GM13976 (cell line): ENCODE data around the gene ADAMTS7.
"Not testable (repeated sequence)": the region's sequence is repeated elsewhere in the genome, so short reads cannot be mapped to it uniquely, and the experiment has no call there.

ENCODE experiments used
- DNase-seq: peaks from one replicate; pipeline ENCODE4 v3.0.0; 2012; ENCODE audit warnings: low spot score
- CTCF ChIP-seq: IDR thresholded peaks from 2 replicates; pipeline ENCODE4 v1.5.1; 2012; ENCODE audit warnings: borderline replicate concordance, mild to moderate bottlenecking; ENCODE audit not compliant: insufficient read depth; ENCODE audit errors: extremely low read depth, missing control alignments, control extremely low read depth
- in situ Hi-C: fragments of 300-500 bp; cut with MboI; formaldehyde crosslinking; loops from one replicate; pipeline ENCODE4 v1.12.0; 2022; ENCODE audit warnings: low sequenced_read_pairs, mixed read lengths, inconsistent platforms; ENCODE audit not compliant: unreplicated experiment

Gene ADAMTS7

GRCh38 chr15:78732634-78733033, 78.6 kb downstream of the ADAMTS7 start:
- in situ Hi-C loops: no loop called here
- no peak for DNase-seq
- TF ChIP-seq CTCF: no peak

DNA sequence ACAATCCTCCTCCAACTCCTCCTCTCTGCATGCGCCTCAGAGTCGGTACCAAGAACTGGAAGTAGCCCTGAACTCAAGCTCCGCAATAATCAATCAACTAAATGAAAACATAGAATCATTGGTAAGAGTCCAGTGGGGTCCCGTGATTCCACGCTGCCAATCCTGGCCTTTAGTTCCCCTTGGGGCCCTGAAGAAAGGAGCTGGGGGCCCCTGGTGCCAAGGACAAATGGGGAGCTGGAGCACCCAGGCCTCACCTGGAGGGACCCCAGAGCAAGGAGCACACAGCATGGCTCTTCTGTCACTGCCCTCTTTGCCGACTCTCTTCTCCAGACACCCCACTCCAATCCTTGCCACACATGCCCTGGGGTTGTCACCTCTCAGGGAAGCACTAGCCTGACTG, 80.3 kb downstream of the ADAMTS7 start:
- TF ChIP-seq CTCF: no peak
- in situ Hi-C loops: no loop called here
- DNase-seq: no peak

DNA sequence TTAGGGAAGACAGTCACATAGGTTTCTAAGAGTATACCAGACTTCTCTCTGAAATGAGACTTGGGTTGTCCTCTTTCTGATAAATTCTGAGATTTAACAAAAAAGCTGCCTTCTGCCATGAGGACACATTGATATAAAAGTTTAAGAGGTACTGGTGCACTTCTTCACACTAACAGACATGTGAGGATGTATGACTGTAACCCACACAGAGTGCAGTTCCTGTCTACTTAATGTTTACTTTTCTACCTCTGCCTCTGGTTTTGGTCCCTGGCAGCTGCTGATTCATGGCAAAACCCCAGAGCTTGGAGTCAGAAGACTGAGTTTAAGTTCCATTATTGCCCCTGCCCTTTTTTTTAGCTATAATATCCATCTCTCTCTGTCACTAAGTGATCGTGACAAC, 82.8 kb downstream of the ADAMTS7 start:
- in situ Hi-C loops, DNase-seq: not testable (repeated sequence)

DNA sequence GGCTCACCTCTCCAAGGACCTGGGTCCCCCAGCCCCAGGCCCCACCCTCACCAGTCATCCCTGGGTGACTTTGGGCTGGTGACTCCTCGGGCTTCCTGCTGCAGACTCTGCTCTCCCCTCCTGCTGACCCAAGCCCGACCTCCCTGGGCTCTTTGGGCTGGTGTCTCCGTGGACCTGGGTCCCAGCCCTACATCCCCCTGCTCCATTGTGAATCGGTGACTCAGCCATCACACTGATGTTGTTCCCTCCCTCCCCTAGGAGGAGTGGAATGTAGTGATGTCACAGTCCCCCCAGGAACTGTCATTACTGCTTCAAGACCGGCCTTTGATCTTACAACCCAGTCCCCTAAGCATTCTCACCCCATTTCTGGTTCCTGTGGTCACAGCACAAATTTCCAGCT, 83.7 kb downstream of the ADAMTS7 start:
- no peak for TF ChIP-seq CTCF
- no peak for DNase-seq
- in situ Hi-C loops: no loop called here

DNA sequence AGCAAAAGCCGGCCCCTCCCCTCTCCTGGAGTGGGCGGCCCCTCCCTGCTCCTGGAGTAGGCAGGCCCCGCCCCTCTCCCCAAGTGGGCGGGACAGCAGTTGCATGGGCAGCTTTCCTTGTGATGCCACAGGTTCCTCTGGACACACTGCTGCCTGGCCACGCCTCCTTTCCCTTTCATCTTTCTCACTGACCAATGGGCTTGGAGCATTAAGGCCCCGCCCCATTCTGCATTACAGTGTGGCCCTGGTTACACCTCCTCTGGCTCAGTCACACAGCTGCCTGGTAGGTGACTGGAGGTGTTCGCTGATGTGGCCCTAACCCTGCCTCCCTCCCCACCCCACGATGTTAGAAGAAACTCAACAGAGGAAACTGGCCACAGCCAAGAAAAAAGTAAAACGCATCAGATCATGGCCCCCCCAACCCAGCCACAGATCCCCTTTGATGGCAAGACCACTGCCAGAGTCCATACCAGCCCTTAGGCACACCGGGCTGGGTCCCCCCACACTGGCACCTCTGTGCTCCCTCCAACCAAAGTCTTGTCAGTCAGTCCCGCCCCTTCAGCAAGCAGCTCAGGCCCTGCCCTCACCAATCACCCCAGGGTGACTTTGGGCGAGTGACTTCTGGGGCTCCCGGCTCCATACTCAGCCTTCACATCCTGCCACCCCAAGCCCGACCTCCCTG, 84.3 kb downstream of the ADAMTS7 start:
- no peak for TF ChIP-seq CTCF
- no peak for DNase-seq
- in situ Hi-C loops: no loop called here

GRCh38 chr15:78719819-78720450, 91.3 kb downstream of the ADAMTS7 start:
- in situ Hi-C loops: loop anchor here (10.0 to 25.0 kb wide), 2 partner anchors 85 to 408 kb away; no protein-coding TSS in a partner anchor

GRCh38 chr15:78718837-78719236, 92.4 kb downstream of the ADAMTS7 start:
- no peak for DNase-seq
- no peak for TF ChIP-seq CTCF
- in situ Hi-C loops: loop anchor here (10.0 to 25.0 kb wide), 2 partner anchors 84 to 407 kb away; no protein-coding TSS in a partner anchor

More at GRCh38 chr15:78719819-78720450, 91.3 kb downstream of the ADAMTS7 start:
- DNase-seq: not testable (repeated sequence)
